Mucosa of stomach (tissue), 1 donor: ENCODE data around the gene ZNF215.

Source experiments
- H3K27me3 ChIP-seq: one replicate; pipeline ENCODE4 v1.7.0; 2013; ENCODE audit warnings: mild to moderate bottlenecking, low read length; ENCODE audit not compliant: control insufficient read depth, insufficient read depth
- H3K36me3 ChIP-seq: one replicate; pipeline ENCODE4 v1.7.0; 2013; ENCODE audit warnings: low read length; ENCODE audit not compliant: control insufficient read depth, insufficient read depth
- H3K4me1 ChIP-seq: one replicate; pipeline ENCODE4 v1.7.0; 2013; ENCODE audit warnings: mild to moderate bottlenecking, low read length; ENCODE audit not compliant: control insufficient read depth, insufficient read depth
- H3K4me3 ChIP-seq: one replicate; pipeline ENCODE4 v1.7.0; 2013; ENCODE audit warnings: low read length
- H3K9ac ChIP-seq: one replicate; pipeline ENCODE4 v1.7.0; 2013; ENCODE audit warnings: mild to moderate bottlenecking, low read length, moderate library complexity
- H3K9me3 ChIP-seq: one replicate; pipeline ENCODE4 v1.7.0; 2013; ENCODE audit warnings: mild to moderate bottlenecking, low read length, moderate library complexity; ENCODE audit not compliant: control insufficient read depth
- donor health status: Pancreatic carcinoma.

ZNF215 gene

DNA sequence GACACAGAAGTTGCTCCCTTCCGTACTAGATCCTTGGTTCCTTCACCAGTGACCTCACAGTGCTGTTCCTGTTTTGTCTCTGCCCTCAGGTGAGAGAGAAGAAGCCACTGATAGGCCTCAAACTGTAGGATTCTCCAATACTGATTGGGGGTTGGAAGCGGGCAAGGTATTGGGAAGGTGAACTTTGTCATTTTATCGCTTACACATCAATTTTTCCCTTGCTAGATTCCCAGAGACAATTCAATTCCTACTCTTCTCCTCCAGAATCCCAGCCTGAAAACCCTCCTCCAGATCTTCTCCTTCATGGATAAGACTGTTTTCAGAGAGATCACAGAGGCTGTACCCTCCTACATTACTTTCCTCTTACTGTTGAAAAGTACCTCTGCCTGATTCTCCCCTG, 14.8 kb upstream of the ZNF215 start:
- H3K27me3 ChIP-seq, result no peaks in the 10 kb centered on the region
- H3K4me1 ChIP-seq, result no peaks in the 10 kb centered on the region
- H3K36me3 ChIP-seq, result no peaks in the 10 kb centered on the region
- no peak overlapping the region for H3K4me3 ChIP-seq
- H3K9me3 ChIP-seq, result no peaks in the 10 kb centered on the region
- H3K9ac ChIP-seq, result no peak overlapping the region

GRCh38 chr11:6911948-6912347, 14.3 kb upstream of the ZNF215 start:
- Histone ChIP-seq H3K4me1 (no peaks in the 10 kb centered on the region), H3K9me3 (no peaks in the 10 kb centered on the region), H3K27me3 (no peaks in the 10 kb centered on the region), H3K9ac (no peak overlapping the region), H3K36me3 (no peaks in the 10 kb centered on the region), H3K4me3 (no peak overlapping the region)

GRCh38 chr11:6919698-6920097, 6.5 kb upstream of the ZNF215 start:
- Histone ChIP-seq H3K4me1 (no peaks in the 10 kb centered on the region), H3K4me3 (no peak overlapping the region), H3K36me3 (no peaks in the 10 kb centered on the region), H3K9me3 (no peaks in the 10 kb centered on the region), H3K9ac (no peak overlapping the region), H3K27me3 (no peaks in the 10 kb centered on the region)

GRCh38 chr11:6920702-6921101, 5.5 kb upstream of the ZNF215 start, which contains the start of gene OR2D3:
Gene OR2D3, plus strand, starts transcription at chr11:6921002. Its CDS starts 0 bp downstream, at chr11:6921002.
- H3K36me3 ChIP-seq, result no peaks in the 10 kb centered on the region
- H3K4me3 ChIP-seq, result no peak within 1 kb of the TSS
- H3K4me1 ChIP-seq, result no peaks in the 10 kb centered on the region
- H3K9me3 ChIP-seq, result no peaks in the 10 kb centered on the region
- H3K27me3 ChIP-seq, result no peaks in the 10 kb centered on the region
- H3K9ac ChIP-seq, result no peak within 1 kb of the TSS

DNA sequence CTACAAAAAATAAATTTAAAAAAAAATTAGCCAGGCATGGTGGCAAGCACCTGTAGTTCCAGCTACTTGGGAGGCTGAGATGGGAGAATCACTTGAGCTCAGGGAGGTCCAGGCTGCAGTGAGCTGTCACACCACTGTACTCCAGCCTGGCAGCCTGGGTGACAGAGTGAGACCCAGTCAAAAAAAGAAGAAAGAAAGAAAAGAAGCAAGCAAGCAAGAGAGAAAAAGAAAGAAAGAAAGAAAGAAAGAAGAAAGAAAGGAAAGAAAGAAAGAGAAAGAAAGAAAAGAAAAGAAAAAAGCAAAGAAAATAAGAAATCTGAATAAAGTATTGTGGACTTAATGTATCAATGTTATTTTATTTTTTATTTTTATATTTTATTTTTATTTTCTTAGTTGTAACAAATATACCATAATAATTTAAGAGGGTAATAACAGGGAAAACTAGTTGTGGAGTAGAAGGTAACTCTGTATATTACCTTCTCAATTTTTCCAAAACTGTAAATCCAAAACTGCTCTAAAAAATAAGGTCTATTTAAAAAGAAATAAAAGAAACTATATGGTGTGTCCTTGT, 1.1 kb upstream of the ZNF215 start:
- H3K9me3 ChIP-seq, result no peaks in the 10 kb centered on the region
- H3K9ac ChIP-seq, result no peak overlapping the region
- peaks cover 5% of the 10 kb centered on the region for H3K4me1 ChIP-seq
- no peaks in the 10 kb centered on the region for H3K27me3 ChIP-seq
- H3K36me3 ChIP-seq, result no peaks in the 10 kb centered on the region
- no peak overlapping the region for H3K4me3 ChIP-seq

DNA sequence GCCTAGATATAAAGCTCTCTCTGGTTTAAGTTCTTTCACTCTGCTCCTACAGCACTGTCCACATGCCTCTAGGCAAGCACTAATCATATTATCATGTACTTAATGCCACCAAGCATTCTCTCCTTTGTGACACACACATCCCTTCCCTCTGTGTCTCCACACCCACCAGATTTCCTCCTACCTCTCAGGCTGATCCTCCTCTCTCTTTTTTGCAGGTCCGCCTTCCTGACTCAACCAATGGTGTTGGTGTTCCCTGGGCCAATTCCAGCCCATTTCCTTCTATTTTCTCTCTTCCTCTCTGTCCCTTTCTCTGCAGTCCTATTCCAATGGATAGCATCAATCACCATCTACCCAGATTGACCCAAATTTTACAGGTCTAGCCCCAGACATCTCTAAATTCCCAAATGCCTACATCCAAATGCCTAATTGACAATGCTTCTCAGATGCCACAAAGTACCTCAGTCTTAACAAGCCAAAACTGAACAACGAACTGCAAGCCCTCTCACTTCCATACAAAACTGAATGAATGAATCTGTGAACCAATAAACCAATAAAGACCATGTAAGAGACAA, 504 bp upstream of the ZNF215 start:
- Histone ChIP-seq H3K4me1 (peaks cover 5% of the 10 kb centered on the region), H3K9me3 (no peaks in the 10 kb centered on the region), H3K4me3 (peak overlapping the region; percentile 77), H3K27me3 (no peaks in the 10 kb centered on the region), H3K36me3 (no peaks in the 10 kb centered on the region), H3K9ac (peak overlapping the region; percentile 83)

GRCh38 chr11:6927030-6927617, 898 bp downstream of the ZNF215 start:
- Histone ChIP-seq H3K9me3 (no peaks in the 10 kb centered on the region), H3K4me3 (peak overlapping the region; percentile 77), H3K27me3 (no peaks in the 10 kb centered on the region), H3K36me3 (no peaks in the 10 kb centered on the region), H3K4me1 (peaks cover 5% of the 10 kb centered on the region), H3K9ac (peak overlapping the region; percentile 83)

DNA sequence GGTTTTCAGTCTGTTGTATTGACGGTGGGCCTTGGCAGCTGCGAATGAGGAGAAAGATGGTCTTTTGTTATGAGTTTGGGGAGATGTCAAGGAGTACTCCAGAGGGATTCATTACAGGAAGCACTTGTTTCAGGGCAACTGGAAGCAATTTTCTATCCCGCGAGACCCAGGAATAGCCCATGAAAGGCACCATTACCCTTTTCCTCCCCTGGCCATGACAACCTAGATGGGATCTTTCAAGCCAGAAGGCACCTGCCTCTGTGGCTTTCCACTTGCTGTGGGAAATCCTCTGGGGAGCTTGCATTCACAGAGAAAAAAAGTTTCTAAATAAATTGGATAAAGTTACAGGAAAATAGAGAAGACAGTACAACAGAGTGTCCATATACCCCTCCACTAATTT, 2.7 kb downstream of the ZNF215 start:
- H3K9me3 ChIP-seq, result no peaks in the 10 kb centered on the region
- no peaks in the 10 kb centered on the region for H3K27me3 ChIP-seq
- H3K4me3 ChIP-seq, result no peak overlapping the region
- no peaks in the 10 kb centered on the region for H3K36me3 ChIP-seq
- peaks cover 5% of the 10 kb centered on the region for H3K4me1 ChIP-seq
- H3K9ac ChIP-seq, result no peak overlapping the region

DNA sequence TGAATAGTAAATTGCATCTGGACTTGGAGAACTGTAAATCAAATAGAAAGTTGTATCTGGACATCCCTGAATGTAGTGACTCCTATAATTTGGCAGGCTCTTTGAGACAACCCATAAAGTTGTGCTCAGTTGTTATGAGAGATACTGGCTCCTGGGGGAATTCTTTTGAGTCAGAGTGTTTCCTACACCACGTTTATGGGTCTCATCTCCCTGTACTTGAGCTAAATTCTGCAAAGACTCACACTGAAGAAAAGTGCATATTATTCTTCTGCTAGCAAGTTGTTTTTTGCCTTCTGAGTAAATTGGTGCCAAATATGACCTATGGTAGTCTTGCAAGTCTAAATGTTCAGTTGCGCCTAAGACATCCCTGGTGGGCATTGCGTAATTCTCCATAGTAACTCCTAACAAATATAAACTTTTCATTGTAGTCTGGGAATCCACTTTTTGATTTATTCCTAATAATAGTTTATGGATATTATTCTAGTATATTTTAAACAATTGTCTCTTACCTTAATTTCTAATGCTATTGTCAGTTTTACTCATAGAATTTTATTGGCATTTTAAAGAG, 5.0 kb downstream of the ZNF215 start:
- H3K4me3 ChIP-seq, result no peak overlapping the region
- H3K27me3 ChIP-seq, result no peaks in the 10 kb centered on the region
- no peaks in the 10 kb centered on the region for H3K9me3 ChIP-seq
- H3K9ac ChIP-seq, result no peak overlapping the region
- H3K4me1 ChIP-seq, result peaks cover 5% of the 10 kb centered on the region
- H3K36me3 ChIP-seq, result no peaks in the 10 kb centered on the region

DNA sequence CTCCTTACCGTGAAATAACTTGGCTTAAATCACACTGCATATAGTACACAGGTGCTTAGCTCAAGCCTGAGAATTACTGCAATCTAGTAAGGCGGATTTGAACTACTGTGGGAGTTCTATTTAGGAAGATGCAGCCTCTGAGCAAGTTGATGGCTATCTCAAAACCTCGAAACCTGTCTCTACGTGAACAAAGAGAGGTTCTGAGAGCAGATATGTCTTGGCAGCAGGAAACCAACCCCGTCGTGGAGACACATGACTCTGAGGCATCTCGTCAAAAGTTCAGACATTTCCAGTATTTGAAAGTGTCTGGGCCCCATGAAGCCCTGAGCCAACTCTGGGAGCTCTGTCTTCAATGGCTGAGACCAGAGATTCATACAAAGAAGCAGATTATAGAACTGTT, 5.9 kb downstream of the ZNF215 start:
- Histone ChIP-seq H3K36me3 (no peaks in the 10 kb centered on the region), H3K4me1 (peaks cover 5% of the 10 kb centered on the region), H3K9me3 (no peaks in the 10 kb centered on the region), H3K4me3 (no peak overlapping the region), H3K27me3 (no peaks in the 10 kb centered on the region), H3K9ac (no peak overlapping the region)

DNA sequence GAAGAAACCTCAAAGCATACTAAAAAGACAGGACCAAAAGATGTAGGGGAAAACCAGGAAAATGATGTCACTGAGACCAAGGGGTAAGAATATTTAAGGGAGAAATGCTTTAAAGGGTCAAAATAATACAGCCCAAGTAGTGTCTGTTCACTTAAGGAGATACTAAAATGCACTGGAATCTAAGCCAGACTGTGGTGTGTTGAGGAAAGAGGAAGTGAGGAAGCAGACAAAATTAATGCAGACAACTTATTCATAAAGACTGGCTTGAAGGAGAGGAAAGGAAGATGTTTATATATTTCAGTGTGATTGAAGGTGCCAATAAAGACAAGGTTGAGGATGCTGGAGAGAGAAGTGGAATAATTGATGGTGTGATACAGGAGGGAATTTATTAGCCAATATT, 15.7 kb downstream of the ZNF215 start:
- H3K9ac ChIP-seq, result no peak overlapping the region
- no peak overlapping the region for H3K4me3 ChIP-seq
- H3K4me1 ChIP-seq, result no peaks in the 10 kb centered on the region
- H3K27me3 ChIP-seq, result no peaks in the 10 kb centered on the region
- no peaks in the 10 kb centered on the region for H3K36me3 ChIP-seq
- no peaks in the 10 kb centered on the region for H3K9me3 ChIP-seq

DNA sequence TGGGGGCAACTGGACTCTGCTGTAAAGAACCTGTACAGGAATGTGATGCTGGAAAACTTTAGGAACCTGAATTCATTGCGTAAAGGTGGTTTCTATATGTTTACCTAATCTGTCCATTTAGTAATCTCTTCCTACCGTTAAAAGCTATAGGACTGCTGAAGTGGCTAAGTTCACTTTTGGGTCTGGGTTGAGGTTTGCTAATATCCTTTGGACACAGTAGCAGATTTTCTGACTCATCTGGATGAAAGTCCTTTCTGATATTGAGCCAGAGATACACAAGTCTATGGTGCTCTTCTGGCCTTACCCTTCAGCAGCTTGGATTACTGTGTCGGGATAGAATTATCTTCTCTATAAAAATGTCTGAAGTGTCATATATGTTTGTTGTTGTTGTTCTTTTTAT, 16.9 kb downstream of the ZNF215 start:
- H3K9me3 ChIP-seq, result no peaks in the 10 kb centered on the region
- H3K4me1 ChIP-seq, result no peaks in the 10 kb centered on the region
- no peaks in the 10 kb centered on the region for H3K36me3 ChIP-seq
- no peak overlapping the region for H3K9ac ChIP-seq
- H3K4me3 ChIP-seq, result no peak overlapping the region
- H3K27me3 ChIP-seq, result no peaks in the 10 kb centered on the region
